GM12801 (cell line): Measurements from ENCODE around the gene RASGRP1.

ENCODE experiments used
- TF ChIP-seq, protein P1 (sequence below): IDR thresholded peaks from one replicate; pipeline ENCODE4 v1.5.1; 2011; ENCODE audit warnings: control low read depth; ENCODE audit not compliant: insufficient read length; ENCODE audit errors: extremely low read depth

The RASGRP1 gene

GRCh38 chr15:38565287-38565670, 665 bp upstream of the RASGRP1 start:
- TF ChIP-seq, protein P1, sequence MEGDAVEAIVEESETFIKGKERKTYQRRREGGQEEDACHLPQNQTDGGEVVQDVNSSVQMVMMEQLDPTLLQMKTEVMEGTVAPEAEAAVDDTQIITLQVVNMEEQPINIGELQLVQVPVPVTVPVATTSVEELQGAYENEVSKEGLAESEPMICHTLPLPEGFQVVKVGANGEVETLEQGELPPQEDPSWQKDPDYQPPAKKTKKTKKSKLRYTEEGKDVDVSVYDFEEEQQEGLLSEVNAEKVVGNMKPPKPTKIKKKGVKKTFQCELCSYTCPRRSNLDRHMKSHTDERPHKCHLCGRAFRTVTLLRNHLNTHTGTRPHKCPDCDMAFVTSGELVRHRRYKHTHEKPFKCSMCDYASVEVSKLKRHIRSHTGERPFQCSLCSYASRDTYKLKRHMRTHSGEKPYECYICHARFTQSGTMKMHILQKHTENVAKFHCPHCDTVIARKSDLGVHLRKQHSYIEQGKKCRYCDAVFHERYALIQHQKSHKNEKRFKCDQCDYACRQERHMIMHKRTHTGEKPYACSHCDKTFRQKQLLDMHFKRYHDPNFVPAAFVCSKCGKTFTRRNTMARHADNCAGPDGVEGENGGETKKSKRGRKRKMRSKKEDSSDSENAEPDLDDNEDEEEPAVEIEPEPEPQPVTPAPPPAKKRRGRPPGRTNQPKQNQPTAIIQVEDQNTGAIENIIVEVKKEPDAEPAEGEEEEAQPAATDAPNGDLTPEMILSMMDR, result no peak

DNA sequence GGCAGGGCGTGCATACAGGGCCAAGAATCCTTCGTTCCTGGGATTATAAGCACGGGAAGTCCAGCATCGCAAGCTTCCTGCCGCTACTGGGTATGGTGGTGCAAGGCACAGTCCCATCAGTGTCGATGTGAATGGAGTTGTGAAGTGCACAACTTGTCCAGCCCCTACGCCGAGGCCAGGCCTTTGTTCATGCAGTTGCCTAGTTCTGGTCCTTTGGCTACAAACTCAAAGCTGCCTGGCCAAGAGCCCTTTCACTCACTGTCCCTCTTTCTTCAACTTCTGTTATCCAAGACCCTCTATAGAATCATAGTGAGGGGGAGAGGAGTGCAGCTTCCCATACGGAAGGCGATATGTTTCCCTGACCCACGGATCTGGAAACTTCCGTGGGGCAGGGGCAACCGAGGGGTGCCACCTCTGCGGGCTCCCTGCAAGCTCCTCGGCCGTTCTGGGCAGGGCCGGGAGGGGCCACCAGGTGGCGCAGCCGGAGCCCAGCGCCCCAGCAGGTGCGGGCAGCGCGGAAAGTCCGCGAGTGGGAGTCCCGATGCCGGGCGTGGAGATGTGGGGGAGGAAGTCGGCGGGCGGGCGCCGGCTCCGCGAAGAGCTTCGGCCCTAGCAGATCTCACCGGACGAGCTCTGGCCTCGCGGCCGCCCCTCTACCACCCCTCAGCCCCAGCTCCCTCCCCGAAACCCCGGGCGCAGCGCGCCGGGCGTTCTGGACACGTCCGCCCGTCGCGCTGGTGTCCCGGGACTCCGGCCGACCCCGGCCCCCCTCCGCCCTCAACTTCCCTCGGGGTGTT, 693 bp downstream of the RASGRP1 start:
- TF ChIP-seq, protein P1, result no peak

GRCh38 chr15:38562278-38562677, 2.3 kb downstream of the RASGRP1 start:
- TF ChIP-seq, protein P1, result no peak

- TF ChIP-seq, protein P1, result no peak
These were observed 4.1 kb downstream of the RASGRP1 start for GRCh38 chr15:38560456-38560926.

GRCh38 chr15:38559636-38560307, 4.8 kb downstream of the RASGRP1 start:
- TF ChIP-seq, protein P1, result no peak

DNA sequence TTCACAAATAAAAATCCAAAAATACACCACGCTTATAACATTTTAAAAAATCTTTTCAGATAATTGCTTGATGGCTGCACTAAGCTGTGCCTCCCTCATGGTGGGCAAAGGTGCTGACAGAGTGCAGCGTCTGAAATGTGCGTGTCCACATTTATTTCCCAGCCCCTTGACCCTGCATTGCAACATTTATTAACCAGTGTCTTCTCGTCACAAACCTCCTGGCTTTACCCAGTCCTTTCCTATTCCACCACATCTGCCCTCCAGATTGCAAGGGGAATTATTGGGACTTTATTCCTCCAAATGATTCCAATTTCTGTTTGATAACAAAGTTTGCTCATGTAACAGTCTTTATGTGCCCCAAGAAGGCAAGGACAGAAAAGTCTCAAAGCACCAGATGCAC, 5.5 kb downstream of the RASGRP1 start:
- TF ChIP-seq, protein P1, result no peak

- TF ChIP-seq, protein P1, result no peak
These were observed 6.1 kb downstream of the RASGRP1 start for GRCh38 chr15:38558372-38559059.
